GM21447 (cell line): Measurements from ENCODE around the gene TMC8.

Experiments used
- ATAC-seq: cut with Tn5 transposase; IDR thresholded peaks from one replicate; pipeline ENCODE4 v1.9.1; 2021; ENCODE audit not compliant: unreplicated experiment

TMC8 gene

GRCh38 chr17:78123258-78123929 is 7.2 kb upstream of the TMC8 start:
- ATAC-seq: no peak

GRCh38 chr17:78124081-78124835 is 6.3 kb upstream of the TMC8 start:
- no peak for ATAC-seq

GRCh38 chr17:78124836-78125137 is 5.8 kb upstream of the TMC8 start:
- ATAC-seq: no peak

- no peak for ATAC-seq
Observed at GRCh38 chr17:78125138-78125913, 5.2 kb upstream of the TMC8 start.

- no peak for ATAC-seq
Observed at GRCh38 chr17:78125976-78126894, 4.3 kb upstream of the TMC8 start.

- ATAC-seq: no peak
Observed at GRCh38 chr17:78126895-78127238, 3.7 kb upstream of the TMC8 start.

GRCh38 chr17:78127239-78127887 is 3.2 kb upstream of the TMC8 start:
- no peak for ATAC-seq

GRCh38 chr17:78127888-78128550 is 2.6 kb upstream of the TMC8 start:
- no peak for ATAC-seq

GRCh38 chr17:78128551-78129350 is 1.8 kb upstream of the TMC8 start, which contains the start of gene TMC6:
TSS of gene TMC6 (minus strand) at chr17:78128755. CDS start at chr17:78126832, 1,923 bp downstream.
- no peak for ATAC-seq

GRCh38 chr17:78129351-78130089 is 1.1 kb upstream of the TMC8 start:
- no peak for ATAC-seq

- ATAC-seq: no peak
Observed at GRCh38 chr17:78130090-78130436, 508 bp upstream of the TMC8 start.

- ATAC-seq: no peak
Observed at GRCh38 chr17:78131172-78132083, 857 bp downstream of the TMC8 start.

- no peak for ATAC-seq
Observed at GRCh38 chr17:78132084-78132676, 1.6 kb downstream of the TMC8 start.

- no peak for ATAC-seq
Observed at GRCh38 chr17:78132767-78133178, 2.2 kb downstream of the TMC8 start.

GRCh38 chr17:78133179-78133951 is 2.8 kb downstream of the TMC8 start:
- ATAC-seq: no peak
